ENCODE results near the gene TTBK2. TPM values are rescaled to one million over a fixed set of nuclear protein-coding genes. Genes with fewer than 3 reads are reported as not detected.
"Not testable (repeated sequence)": the region's sequence is repeated elsewhere in the genome, so short reads cannot be mapped to it uniquely, and the experiment has no call there.

The TTBK2 gene
- total and polyA plus RNA-seq, 4 donors, result 1.0 to 6.4 (median 4.3) TPM

GRCh38 chr15:42772901-42773300 lies 147.7 kb downstream of the TTBK2 start:
- Histone ChIP-seq H3K9me3 (ENCODE audit: control insufficient read depth in 4 of 4, low read length in 3 of 4) (no peaks in the 10 kb centered on the region), H3K4me1 (ENCODE audit: control insufficient read depth in 4 of 4, insufficient read depth in 4 of 4, low read length in 3 of 4) (no peaks in the 10 kb centered on the region), H3K4me3 (ENCODE audit: low read depth in 1 of 3, low read length in 3 of 3) (no peak overlapping the region), H3K9ac (ENCODE audit: low read depth in 1 of 2, low read length in 2 of 2) (no peak overlapping the region), H3K27me3 (ENCODE audit: control insufficient read depth in 4 of 4, insufficient read depth in 4 of 4, low read length in 3 of 4) (no peaks in the 10 kb centered on the region), H3K36me3 (ENCODE audit: control insufficient read depth in 4 of 4, insufficient read depth in 3 of 4, low read depth in 1 of 4, low read length in 3 of 4) (peaks cover 2 to 7% (median 5%) of the 10 kb centered on the region in 4 donors), H3K27ac (ENCODE audit: low read depth in 1 of 2, low read length in 2 of 2) (no peak overlapping the region)
- TF ChIP-seq CTCF (IDR thresholded peaks at IDR 0.05; ENCODE audit: low read depth, low read length, missing input control) (no peak), RXRA (IDR thresholded peaks at IDR 0.05) (no peak), HNF4G (IDR thresholded peaks at IDR 0.05) (no peak), ZBTB33 (IDR thresholded peaks at IDR 0.05) (no peak), MAX (IDR thresholded peaks at IDR 0.05) (no peak), RAD21 (IDR thresholded peaks at IDR 0.05) (no peak), ATF3 (IDR thresholded peaks at IDR 0.05) (no peak), YY1 (IDR thresholded peaks at IDR 0.05) (no peak)
- 95% methylated on average over 2 of the region's 2 CpGs for WGBS
- DNase-seq (ENCODE audit: low spot score), result no peak

GRCh38 chr15:42772144-42772543 lies 148.4 kb downstream of the TTBK2 start:
- H3K36me3 ChIP-seq (ENCODE audit: control insufficient read depth in 4 of 4, insufficient read depth in 3 of 4, low read depth in 1 of 4, low read length in 3 of 4), result peaks cover 2 to 7% (median 5%) of the 10 kb centered on the region in 4 donors
- H3K9me3 ChIP-seq (ENCODE audit: control insufficient read depth in 4 of 4, low read length in 3 of 4), result no peaks in the 10 kb centered on the region
- no peak overlapping the region for H3K27ac ChIP-seq (ENCODE audit: low read depth in 1 of 2, low read length in 2 of 2)
- WGBS, result 75% methylated on average over 2 of the region's 2 CpGs
- no peak overlapping the region for H3K9ac ChIP-seq (ENCODE audit: low read depth in 1 of 2, low read length in 2 of 2)
- DNase-seq (ENCODE audit: low spot score), result no peak
- H3K4me3 ChIP-seq (ENCODE audit: low read depth in 1 of 3, low read length in 3 of 3), result no peak overlapping the region
- H3K4me1 ChIP-seq (ENCODE audit: control insufficient read depth in 4 of 4, insufficient read depth in 4 of 4, low read length in 3 of 4), result no peaks in the 10 kb centered on the region
- H3K27me3 ChIP-seq (ENCODE audit: control insufficient read depth in 4 of 4, insufficient read depth in 4 of 4, low read length in 3 of 4), result no peaks in the 10 kb centered on the region
- no peak for TF ChIP-seq ZBTB33 (IDR thresholded peaks at IDR 0.05)
- TF ChIP-seq GABPA (IDR thresholded peaks at IDR 0.05 in 1 of 2, conservative IDR thresholded peaks at IDR 0.05 in 1 of 2), result no peak
- no peak for TF ChIP-seq RAD21 (IDR thresholded peaks at IDR 0.05)
- TF ChIP-seq HNF4G (IDR thresholded peaks at IDR 0.05), result no peak
- TF ChIP-seq EGR1 (IDR thresholded peaks at IDR 0.05; ENCODE audit: low read depth in 2 of 2), result no peak
- no peak for TF ChIP-seq ATF3 (IDR thresholded peaks at IDR 0.05)
- TF ChIP-seq MAX (IDR thresholded peaks at IDR 0.05), result no peak

GRCh38 chr15:42766109-42766508 lies 154.5 kb downstream of the TTBK2 start:
- not testable (repeated sequence) for H3K9ac ChIP-seq (ENCODE audit: low read depth in 1 of 2, low read length in 2 of 2); H3K27ac ChIP-seq (ENCODE audit: low read depth in 1 of 2, low read length in 2 of 2); DNase-seq (ENCODE audit: low spot score); H3K4me1 ChIP-seq (ENCODE audit: control insufficient read depth in 4 of 4, insufficient read depth in 4 of 4, low read length in 3 of 4); H3K4me3 ChIP-seq (ENCODE audit: low read depth in 1 of 3, low read length in 3 of 3); H3K9me3 ChIP-seq (ENCODE audit: control insufficient read depth in 4 of 4, low read length in 3 of 4); H3K27me3 ChIP-seq (ENCODE audit: control insufficient read depth in 4 of 4, insufficient read depth in 4 of 4, low read length in 3 of 4); H3K36me3 ChIP-seq (ENCODE audit: control insufficient read depth in 4 of 4, insufficient read depth in 3 of 4, low read depth in 1 of 4, low read length in 3 of 4)
- 96% methylated on average over 4 of the region's 4 CpGs for WGBS

GRCh38 chr15:42764154-42764731 lies 156.3 kb downstream of the TTBK2 start:
- H3K4me3 ChIP-seq (ENCODE audit: low read depth in 1 of 3, low read length in 3 of 3); DNase-seq (ENCODE audit: low spot score); H3K9me3 ChIP-seq (ENCODE audit: control insufficient read depth in 4 of 4, low read length in 3 of 4); H3K27me3 ChIP-seq (ENCODE audit: control insufficient read depth in 4 of 4, insufficient read depth in 4 of 4, low read length in 3 of 4); H3K9ac ChIP-seq (ENCODE audit: low read depth in 1 of 2, low read length in 2 of 2); H3K36me3 ChIP-seq (ENCODE audit: control insufficient read depth in 4 of 4, insufficient read depth in 3 of 4, low read depth in 1 of 4, low read length in 3 of 4); H3K4me1 ChIP-seq (ENCODE audit: control insufficient read depth in 4 of 4, insufficient read depth in 4 of 4, low read length in 3 of 4); H3K27ac ChIP-seq (ENCODE audit: low read depth in 1 of 2, low read length in 2 of 2): not testable (repeated sequence)
- WGBS, result 92% methylated on average over 16 of the region's 16 CpGs

- not testable (repeated sequence) for DNase-seq (ENCODE audit: low spot score); H3K9ac ChIP-seq (ENCODE audit: low read depth in 1 of 2, low read length in 2 of 2); H3K27ac ChIP-seq (ENCODE audit: low read depth in 1 of 2, low read length in 2 of 2); H3K4me3 ChIP-seq (ENCODE audit: low read depth in 1 of 3, low read length in 3 of 3); H3K36me3 ChIP-seq (ENCODE audit: control insufficient read depth in 4 of 4, insufficient read depth in 3 of 4, low read depth in 1 of 4, low read length in 3 of 4); H3K4me1 ChIP-seq (ENCODE audit: control insufficient read depth in 4 of 4, insufficient read depth in 4 of 4, low read length in 3 of 4); H3K27me3 ChIP-seq (ENCODE audit: control insufficient read depth in 4 of 4, insufficient read depth in 4 of 4, low read length in 3 of 4); H3K9me3 ChIP-seq (ENCODE audit: control insufficient read depth in 4 of 4, low read length in 3 of 4)
- WGBS, result 91% methylated on average over 2 of the region's 2 CpGs
Observed at GRCh38 chr15:42761813-42762212, 158.8 kb downstream of the TTBK2 start.

All from liver (tissue), 9 donors.